ENCODE measurements around the gene NCK2. TPM values are rescaled to one million over a fixed set of nuclear protein-coding genes. Genes with fewer than 3 reads are reported as not detected.

Gene NCK2
- total RNA-seq, 1 experiment from 2014 or later = 45.4 TPM

DNA sequence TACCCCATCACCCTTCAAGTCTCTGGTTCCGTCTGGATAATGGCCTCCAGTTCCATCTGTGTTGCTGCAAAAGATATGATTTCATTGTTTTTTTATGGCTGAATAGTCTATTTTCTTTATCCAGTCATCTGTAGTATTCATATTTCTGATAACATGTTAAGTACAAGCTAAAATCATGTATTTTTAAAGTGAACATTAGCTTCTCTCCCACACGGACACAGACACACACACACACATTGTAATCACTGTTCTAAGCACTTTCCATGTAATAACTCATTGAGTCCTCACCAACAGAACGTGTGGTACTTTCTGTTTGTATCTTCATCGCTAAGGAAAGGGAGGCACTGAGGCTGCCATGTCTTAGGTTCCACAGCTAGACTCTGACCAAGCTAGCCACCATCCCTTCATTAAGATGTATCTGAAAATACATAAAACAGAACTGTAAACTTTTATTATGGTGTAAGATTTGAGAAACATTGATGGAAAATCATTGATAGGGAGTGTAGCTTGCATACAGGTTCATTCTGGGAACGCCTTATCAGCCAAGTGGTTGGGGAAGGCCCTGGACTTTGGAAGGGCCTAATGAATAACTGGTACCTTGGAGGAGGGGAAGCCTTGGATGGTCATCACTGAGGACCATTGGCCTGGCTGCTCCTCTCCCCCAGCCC, 8.1 kb downstream of the NCK2 start:
- POLR2A ChIA-PET (ENCODE audit: unreplicated experiment) = no interaction called here
- intact Hi-C loops (cut with micrococcal nuclease) = no loop called here
- CTCF ChIA-PET = interaction anchor here (1.0 kb wide), 1 partner anchor 16 kb away, joined by 3 read pairs; no protein-coding TSS in a partner anchor
- Histone ChIP-seq H3K36me3 (ENCODE audit: low read depth, low read length) (no peaks in the 10 kb centered on the region), H3K27ac (ENCODE audit: low read length) (no peak overlapping the region), H3K4me2 (ENCODE audit: low read length) (no peak overlapping the region), H3F3A (ENCODE audit: low read length, unreplicated experiment) (no peaks in the 10 kb centered on the region), H3K79me2 (ENCODE audit: low read length) (peaks cover 81% of the 10 kb centered on the region), H3K9me2 (replicated peaks; ENCODE audit: low read length) (no peaks in the 10 kb centered on the region), H3K27me3 (ENCODE audit: low read length) (no peaks in the 10 kb centered on the region), H3K4me3 (ENCODE audit: low read length) (no peak overlapping the region), H2AFZ (ENCODE audit: low read length) (no peak overlapping the region), H3K9me3 (ENCODE audit: low read length) (no peaks in the 10 kb centered on the region), H3K4me1 (ENCODE audit: insufficient read depth, low read length) (no peaks in the 10 kb centered on the region; the same call in 1 of the 2 replicates), H3K9ac (ENCODE audit: low read length) (no peak overlapping the region), H4K20me1 (ENCODE audit: low read length) (peaks cover 12% of the 10 kb centered on the region; the same call in 1 of the 2 replicates)
- ATAC-seq (no peak), DNase-seq (no peak)
- no TSS peak for BruUV-seq (replicated peaks)
- TF ChIP-seq, protein P1, sequence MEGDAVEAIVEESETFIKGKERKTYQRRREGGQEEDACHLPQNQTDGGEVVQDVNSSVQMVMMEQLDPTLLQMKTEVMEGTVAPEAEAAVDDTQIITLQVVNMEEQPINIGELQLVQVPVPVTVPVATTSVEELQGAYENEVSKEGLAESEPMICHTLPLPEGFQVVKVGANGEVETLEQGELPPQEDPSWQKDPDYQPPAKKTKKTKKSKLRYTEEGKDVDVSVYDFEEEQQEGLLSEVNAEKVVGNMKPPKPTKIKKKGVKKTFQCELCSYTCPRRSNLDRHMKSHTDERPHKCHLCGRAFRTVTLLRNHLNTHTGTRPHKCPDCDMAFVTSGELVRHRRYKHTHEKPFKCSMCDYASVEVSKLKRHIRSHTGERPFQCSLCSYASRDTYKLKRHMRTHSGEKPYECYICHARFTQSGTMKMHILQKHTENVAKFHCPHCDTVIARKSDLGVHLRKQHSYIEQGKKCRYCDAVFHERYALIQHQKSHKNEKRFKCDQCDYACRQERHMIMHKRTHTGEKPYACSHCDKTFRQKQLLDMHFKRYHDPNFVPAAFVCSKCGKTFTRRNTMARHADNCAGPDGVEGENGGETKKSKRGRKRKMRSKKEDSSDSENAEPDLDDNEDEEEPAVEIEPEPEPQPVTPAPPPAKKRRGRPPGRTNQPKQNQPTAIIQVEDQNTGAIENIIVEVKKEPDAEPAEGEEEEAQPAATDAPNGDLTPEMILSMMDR (conservative IDR thresholded peaks at IDR 0.05; ENCODE audit: low read depth, low read length) = no peak

DNA sequence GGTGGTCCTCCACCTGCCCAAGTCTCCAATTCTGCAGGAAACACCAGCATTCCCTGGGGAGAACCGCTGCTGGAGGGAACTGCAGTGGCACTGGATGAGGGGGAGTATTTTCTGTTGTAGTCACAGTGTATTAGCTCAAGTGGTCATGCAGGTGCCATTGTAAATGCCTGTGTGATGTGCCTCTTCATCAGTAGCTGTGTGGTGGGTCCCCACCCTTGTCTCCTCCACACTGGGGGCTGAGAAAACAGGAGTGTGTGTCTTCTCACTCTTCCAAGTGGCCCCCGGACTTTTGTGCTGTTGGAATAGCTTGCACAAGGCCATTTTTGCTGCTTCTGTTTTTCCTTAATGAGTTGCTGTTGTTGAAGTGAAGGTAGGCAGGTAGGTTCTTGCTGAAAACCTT, 8.7 kb downstream of the NCK2 start:
- POLR2A ChIA-PET (ENCODE audit: unreplicated experiment) = no interaction called here
- intact Hi-C loops (cut with micrococcal nuclease) = no loop called here
- no peaks in the 10 kb centered on the region for H3K36me3 ChIP-seq (ENCODE audit: low read depth, low read length)
- no peak overlapping the region for H3K27ac ChIP-seq (ENCODE audit: low read length)
- H3K4me2 ChIP-seq (ENCODE audit: low read length) = no peak overlapping the region
- no peak overlapping the region for H3K4me3 ChIP-seq (ENCODE audit: low read length)
- TF ChIP-seq EZH2phosphoT487 (IDR thresholded peaks at IDR 0.05; ENCODE audit: borderline replicate concordance, low read length) = no peak
- no peak for TF ChIP-seq EZH2 (IDR thresholded peaks at IDR 0.05; ENCODE audit: low read length, unreplicated experiment)
- TF ChIP-seq, protein P1 (conservative IDR thresholded peaks at IDR 0.05; ENCODE audit: low read depth, low read length) = no peak
- H3K9me2 ChIP-seq (replicated peaks; ENCODE audit: low read length) = no peaks in the 10 kb centered on the region
- DNase-seq (no peak), ATAC-seq (no peak)
- peaks cover 78% of the 10 kb centered on the region for H3K79me2 ChIP-seq (ENCODE audit: low read length)
- no peak overlapping the region for H2AFZ ChIP-seq (ENCODE audit: low read length)
- no peaks in the 10 kb centered on the region for H3K4me1 ChIP-seq (ENCODE audit: insufficient read depth, low read length)
- CTCF ChIA-PET = interaction anchor here (1.0 kb wide), 1 partner anchor 16 kb away, joined by 3 read pairs; no protein-coding TSS in a partner anchor
- H3K9me3 ChIP-seq (ENCODE audit: low read length) = no peaks in the 10 kb centered on the region
- BruUV-seq (replicated peaks) = no TSS peak
- H3K9ac ChIP-seq (ENCODE audit: low read length) = no peak overlapping the region
- H4K20me1 ChIP-seq (ENCODE audit: low read length) = peaks cover 10% of the 10 kb centered on the region; the same call in 1 of the 2 replicates
- no peaks in the 10 kb centered on the region for H3F3A ChIP-seq (ENCODE audit: low read length, unreplicated experiment)
- H3K27me3 ChIP-seq (ENCODE audit: low read length) = no peaks in the 10 kb centered on the region

DNA sequence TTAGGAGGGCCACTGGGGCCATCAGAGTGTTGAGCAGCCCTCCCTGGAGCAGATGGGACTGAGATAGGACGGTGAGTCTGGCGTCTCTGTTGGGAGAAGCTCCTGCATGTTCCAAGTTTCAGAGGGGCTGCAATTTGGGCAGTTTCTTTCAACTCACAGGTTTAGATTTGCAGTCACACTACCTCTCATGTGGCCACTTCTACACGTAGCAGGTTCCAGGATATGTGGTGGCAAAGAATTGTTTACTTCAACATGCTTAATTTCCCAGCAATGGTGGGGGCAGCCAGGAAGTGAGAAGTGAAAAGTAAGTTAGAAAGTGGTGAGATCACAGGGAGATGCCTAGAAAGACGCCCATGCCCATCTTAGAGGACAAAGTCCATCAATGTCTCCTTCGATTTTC, 9.3 kb downstream of the NCK2 start:
- CTCF ChIA-PET = no interaction called here

More for the DNA sequence above, 9.3 kb downstream of the NCK2 start:
- Histone ChIP-seq H2AFZ (ENCODE audit: low read length) (no peak overlapping the region), H3K27me3 (ENCODE audit: low read length) (no peaks in the 10 kb centered on the region), H3F3A (ENCODE audit: low read length, unreplicated experiment) (no peaks in the 10 kb centered on the region), H3K9me2 (replicated peaks; ENCODE audit: low read length) (no peaks in the 10 kb centered on the region), H3K9me3 (ENCODE audit: low read length) (no peaks in the 10 kb centered on the region), H3K4me3 (ENCODE audit: low read length) (no peak overlapping the region), H3K36me3 (ENCODE audit: low read depth, low read length) (no peaks in the 10 kb centered on the region), H4K20me1 (ENCODE audit: low read length) (peaks cover 10% of the 10 kb centered on the region; the same call in 1 of the 2 replicates), H3K4me2 (ENCODE audit: low read length) (no peak overlapping the region), H3K27ac (ENCODE audit: low read length) (no peak overlapping the region), H3K4me1 (ENCODE audit: insufficient read depth, low read length) (no peaks in the 10 kb centered on the region), H3K79me2 (ENCODE audit: low read length) (peaks cover 77% of the 10 kb centered on the region), H3K9ac (ENCODE audit: low read length) (no peak overlapping the region)
- no TSS peak for BruUV-seq (replicated peaks)
- POLR2A ChIA-PET (ENCODE audit: unreplicated experiment) = no interaction called here
- ATAC-seq (no peak), DNase-seq (no peak)
- intact Hi-C loops (cut with micrococcal nuclease) = no loop called here
- TF ChIP-seq, protein P1 (conservative IDR thresholded peaks at IDR 0.05; ENCODE audit: low read depth, low read length) = no peak
- no peak for TF ChIP-seq EZH2 (IDR thresholded peaks at IDR 0.05; ENCODE audit: low read length, unreplicated experiment)
- TF ChIP-seq EZH2phosphoT487 (IDR thresholded peaks at IDR 0.05; ENCODE audit: borderline replicate concordance, low read length) = no peak
